ENCODE data around the gene CHD2. TPM values are rescaled to one million over a fixed set of nuclear protein-coding genes. Genes with fewer than 3 reads are reported as not detected.

The CHD2 gene
- total and polyA plus RNA-seq, 7 donors = 16.0 to 108 (median 75.9) TPM

- no peak for TF ChIP-seq POLR2AphosphoS5 (IDR thresholded peaks at IDR 0.05)
- TF ChIP-seq POLR2A (IDR thresholded peaks at IDR 0.05) = no peak
- no peak for TF ChIP-seq CTCF (IDR thresholded peaks at IDR 0.05)
- no peak overlapping the region for H3K27ac ChIP-seq
- H3K4me3 ChIP-seq = no peak overlapping the region
- intact Hi-C loops (cut with DNase I) = no loop called here
- DNase-seq = no peak
- H3K4me1 ChIP-seq = peaks cover 0 to 40% (median 24%) of the 10 kb centered on the region in 4 donors
- peaks cover 13 to 99% (median 31%) of the 10 kb centered on the region in 4 donors for H3K36me3 ChIP-seq
- H3K27me3 ChIP-seq = no peaks in the 10 kb centered on the region
- no peaks in the 10 kb centered on the region for H3K9me3 ChIP-seq
- WGBS, 2 donors = 93 to 96% methylated on average over 8 of the region's 8 CpGs
These were observed 33.0 kb downstream of the CHD2 start for GRCh38 chr15:92932946-92933649.

GRCh38 chr15:92933831-92934230 lies 33.7 kb downstream of the CHD2 start:
- H3K4me1 ChIP-seq = peaks cover 0 to 48% (median 23%) of the 10 kb centered on the region in 4 donors
- intact Hi-C loops (cut with DNase I) = no loop called here
- peaks cover 13 to 99% (median 33%) of the 10 kb centered on the region in 4 donors for H3K36me3 ChIP-seq
- DNase-seq = no peak
- WGBS, 2 donors = 91 to 92% methylated on average over 1 of the region's 1 CpG
- no peak overlapping the region for H3K4me3 ChIP-seq
- no peak overlapping the region for H3K27ac ChIP-seq
- H3K9me3 ChIP-seq = no peaks in the 10 kb centered on the region
- no peaks in the 10 kb centered on the region for H3K27me3 ChIP-seq
- TF ChIP-seq CTCF (IDR thresholded peaks at IDR 0.05) (no peak), EP300 (IDR thresholded peaks at IDR 0.05) (no peak), POLR2AphosphoS5 (IDR thresholded peaks at IDR 0.05) (no peak), POLR2A (IDR thresholded peaks at IDR 0.05) (no peak)

- no peaks in the 10 kb centered on the region for H3K27me3 ChIP-seq
- 33 to 66% methylated on average over 6 of the region's 6 CpGs for WGBS, 2 donors
- peaks cover 0 to 49% (median 23%) of the 10 kb centered on the region in 4 donors for H3K4me1 ChIP-seq
- peaks cover 18 to 99% (median 36%) of the 10 kb centered on the region in 4 donors for H3K36me3 ChIP-seq
- no peaks in the 10 kb centered on the region for H3K9me3 ChIP-seq
- intact Hi-C loops (cut with DNase I) = no loop called here
- DNase-seq = no peak
- H3K4me3 ChIP-seq = no peak overlapping the region
- TF ChIP-seq POLR2A (IDR thresholded peaks at IDR 0.05) = no peak
- no peak for TF ChIP-seq EP300 (IDR thresholded peaks at IDR 0.05)
- no peak for TF ChIP-seq POLR2AphosphoS5 (IDR thresholded peaks at IDR 0.05)
- TF ChIP-seq CTCF (IDR thresholded peaks at IDR 0.05) = no peak
- no peak overlapping the region for H3K27ac ChIP-seq
These were observed 34.6 kb downstream of the CHD2 start for GRCh38 chr15:92934716-92935115.

GRCh38 chr15:92936138-92936537 lies 36.0 kb downstream of the CHD2 start:
- TF ChIP-seq POLR2A (IDR thresholded peaks at IDR 0.05) (no peak), CTCF (IDR thresholded peaks at IDR 0.05) (no peak), POLR2AphosphoS5 (IDR thresholded peaks at IDR 0.05) (no peak)
- H3K4me3 ChIP-seq = no peak overlapping the region
- DNase-seq = no peak
- no peak overlapping the region for H3K27ac ChIP-seq
- intact Hi-C loops (cut with DNase I) = no loop called here
- no peaks in the 10 kb centered on the region for H3K9me3 ChIP-seq
- H3K36me3 ChIP-seq = peaks cover 25 to 96% (median 41%) of the 10 kb centered on the region in 4 donors
- no peaks in the 10 kb centered on the region for H3K27me3 ChIP-seq
- WGBS, 2 donors = 97 to 99% methylated on average over 2 of the region's 2 CpGs
- peaks cover 0 to 34% (median 12%) of the 10 kb centered on the region in 4 donors for H3K4me1 ChIP-seq

Measured in sigmoid colon (tissue), 7 donors.